Mesendoderm (in vitro differentiated cells): ENCODE results near the gene TXNDC5.
A peak's percentile ranks its signal among the peaks of the same experiment; 100 is the strongest.

Source experiments
- DNase-seq: peaks from one replicate; pipeline ENCODE4 v3.0.0; 2013
- H2AK5ac ChIP-seq: 2 replicates; pipeline ENCODE4 v1.6.1; 2013; ENCODE audit warnings: low read length, inconsistent platforms
- H2BK120ac ChIP-seq: 2 replicates; pipeline ENCODE4 v1.6.1; 2013; ENCODE audit warnings: low read depth, mild to moderate bottlenecking, low read length, moderate library complexity, mixed read lengths
- H2BK15ac ChIP-seq: replicated peaks from 2 replicates; pipeline ENCODE4 v1.6.1; 2013; ENCODE audit warnings: low read depth, mild to moderate bottlenecking, moderate library complexity
- H2BK5ac ChIP-seq: 2 replicates; pipeline ENCODE4 v1.6.1; 2013; ENCODE audit warnings: low read length, inconsistent platforms
- H3K18ac ChIP-seq: 2 replicates; pipeline ENCODE4 v1.6.1; 2013; ENCODE audit warnings: mild to moderate bottlenecking, low read length, mixed read lengths
- H3K23ac ChIP-seq: one replicate; pipeline ENCODE4 v1.6.1; 2013; ENCODE audit warnings: low read length
- H3K27ac ChIP-seq: 2 replicates; pipeline ENCODE4 v1.5.1; 2013; ENCODE audit warnings: low read depth, mild to moderate bottlenecking, inconsistent platforms, low read length, moderate library complexity
- H3K27me3 ChIP-seq: 2 replicates; pipeline ENCODE4 v1.6.1; 2013; ENCODE audit warnings: low read length, control low read depth, mild to moderate bottlenecking, inconsistent platforms; ENCODE audit not compliant: insufficient read depth, poor library complexity
- H3K36me3 ChIP-seq: 2 replicates; pipeline ENCODE4 v1.6.1; 2013; ENCODE audit warnings: low read length, inconsistent platforms; ENCODE audit not compliant: control insufficient read depth, insufficient read depth
- H3K4ac ChIP-seq: one replicate; pipeline ENCODE4 v1.6.1; 2013; ENCODE audit warnings: low read depth, mild to moderate bottlenecking, low read length, moderate library complexity
- H3K4me1 ChIP-seq: 2 replicates; pipeline ENCODE4 v1.6.1; 2013; ENCODE audit warnings: low read depth, low read length, inconsistent platforms; ENCODE audit not compliant: control insufficient read depth
- H3K4me2 ChIP-seq: 2 replicates; pipeline ENCODE4 v1.6.1; 2013; ENCODE audit warnings: low read length
- H3K4me3 ChIP-seq: 2 replicates; pipeline ENCODE4 v1.5.1; 2013; ENCODE audit warnings: mild to moderate bottlenecking, low read length
- H3K56ac ChIP-seq: one replicate; pipeline ENCODE4 v1.6.1; 2013; ENCODE audit warnings: low read length
- H3K79me1 ChIP-seq: 2 replicates; pipeline ENCODE4 v1.6.1; 2013; ENCODE audit warnings: low read length, inconsistent platforms
- H3K79me2 ChIP-seq: 2 replicates; pipeline ENCODE4 v1.6.1; 2013; ENCODE audit warnings: mild to moderate bottlenecking, low read length; ENCODE audit not compliant: control insufficient read depth, insufficient read depth
- H3K9ac ChIP-seq: 2 replicates; pipeline ENCODE4 v1.6.1; 2013; ENCODE audit warnings: low read length, inconsistent platforms
- H4K5ac ChIP-seq: one replicate; pipeline ENCODE4 v1.6.1; 2013; ENCODE audit warnings: low read length
- H4K8ac ChIP-seq: one replicate; pipeline ENCODE4 v1.6.1; 2013; ENCODE audit warnings: low read depth, mild to moderate bottlenecking, control low read depth, low read length, moderate library complexity
- WGBS: extraction: QIAGEN DNeasy Blood & Tissue Kit; methylation state at CpG from one replicate; pipeline ENCODE4 v1.1.7; 2013; ENCODE audit warnings: low lambda C conversion rate, missing lambda C conversion rate; ENCODE audit not compliant: insufficient coverage; ENCODE audit errors: extremely low coverage; 5-methylcytosine and 5-hydroxymethylcytosine counted together

Gene TXNDC5

GRCh38 chr6:7909323-7910276, 988 bp downstream of the TXNDC5 start:
- no peak overlapping the region for H3K23ac ChIP-seq
- WGBS: no CpG with 5 or more reads among the region's 66 CpGs
- peaks cover 33% of the 10 kb centered on the region for H3K79me2 ChIP-seq
- H2AK5ac ChIP-seq: no peak overlapping the region
- peak overlapping the region; percentile 95 for H3K18ac ChIP-seq
- H3K4me1 ChIP-seq: no peaks in the 10 kb centered on the region
- no peak overlapping the region for H2BK120ac ChIP-seq
- H2BK15ac ChIP-seq: no peak overlapping the region
- H3K56ac ChIP-seq: peak overlapping the region; percentile 95
- no peak overlapping the region for H2BK5ac ChIP-seq
- peak overlapping the region; percentile 47 for H3K4me3 ChIP-seq
- H3K27ac ChIP-seq: no peak overlapping the region
- H3K79me1 ChIP-seq: peaks cover 9% of the 10 kb centered on the region
- H3K36me3 ChIP-seq: no peaks in the 10 kb centered on the region
- peak; percentile 71 for DNase-seq
- no peaks in the 10 kb centered on the region for H3K27me3 ChIP-seq
- peak overlapping the region; percentile 74 for H3K9ac ChIP-seq
- H3K4me2 ChIP-seq: peak overlapping the region; percentile 74
- no peak overlapping the region for H4K5ac ChIP-seq
- H3K4ac ChIP-seq: peak overlapping the region; percentile 88
- H4K8ac ChIP-seq: no peak overlapping the region

GRCh38 chr6:7907159-7907558, 3.4 kb downstream of the TXNDC5 start:
- Histone ChIP-seq H3K56ac (no peak overlapping the region), H2AK5ac (no peak overlapping the region), H3K4ac (no peak overlapping the region), H3K23ac (no peak overlapping the region), H3K4me1 (no peaks in the 10 kb centered on the region), H3K27me3 (no peaks in the 10 kb centered on the region), H3K4me3 (no peak overlapping the region), H2BK5ac (no peak overlapping the region), H3K9ac (no peak overlapping the region), H4K8ac (no peak overlapping the region), H2BK15ac (no peak overlapping the region), H3K79me1 (peaks cover 14% of the 10 kb centered on the region), H2BK120ac (no peak overlapping the region), H4K5ac (no peak overlapping the region), H3K4me2 (no peak overlapping the region), H3K79me2 (peaks cover 34% of the 10 kb centered on the region), H3K27ac (no peak overlapping the region), H3K36me3 (peaks cover 4% of the 10 kb centered on the region), H3K18ac (no peak overlapping the region)
- no peak for DNase-seq
- no CpG with 5 or more reads among the region's 4 CpGs for WGBS

GRCh38 chr6:7906741-7907140, 3.8 kb downstream of the TXNDC5 start:
- Histone ChIP-seq H3K4ac (no peak overlapping the region), H3K36me3 (peaks cover 6% of the 10 kb centered on the region), H3K79me1 (peaks cover 16% of the 10 kb centered on the region), H3K23ac (no peak overlapping the region), H4K8ac (no peak overlapping the region), H3K18ac (no peak overlapping the region), H2BK120ac (no peak overlapping the region), H4K5ac (no peak overlapping the region), H3K56ac (no peak overlapping the region), H3K79me2 (peaks cover 34% of the 10 kb centered on the region), H3K27me3 (no peaks in the 10 kb centered on the region), H3K4me2 (no peak overlapping the region), H2BK5ac (no peak overlapping the region), H3K4me3 (no peak overlapping the region), H3K4me1 (no peaks in the 10 kb centered on the region), H3K9ac (no peak overlapping the region), H2AK5ac (no peak overlapping the region), H3K27ac (no peak overlapping the region), H2BK15ac (no peak overlapping the region)
- no peak for DNase-seq
- WGBS: no CpG with 5 or more reads among the region's 4 CpGs

GRCh38 chr6:7905416-7905815, 5.2 kb downstream of the TXNDC5 start:
- H4K5ac ChIP-seq: no peak overlapping the region
- no peak overlapping the region for H2BK120ac ChIP-seq
- H3K36me3 ChIP-seq: peaks cover 9% of the 10 kb centered on the region
- H3K4me2 ChIP-seq: no peak overlapping the region
- H4K8ac ChIP-seq: no peak overlapping the region
- H3K4ac ChIP-seq: no peak overlapping the region
- H3K18ac ChIP-seq: no peak overlapping the region
- H2BK15ac ChIP-seq: no peak overlapping the region
- no peak overlapping the region for H3K9ac ChIP-seq
- no peak overlapping the region for H3K4me3 ChIP-seq
- H3K79me1 ChIP-seq: peaks cover 19% of the 10 kb centered on the region
- H3K79me2 ChIP-seq: peaks cover 36% of the 10 kb centered on the region
- H2BK5ac ChIP-seq: no peak overlapping the region
- no peak overlapping the region for H3K23ac ChIP-seq
- H3K27ac ChIP-seq: no peak overlapping the region
- no peaks in the 10 kb centered on the region for H3K4me1 ChIP-seq
- no peak overlapping the region for H2AK5ac ChIP-seq
- no peak for DNase-seq
- WGBS: no CpG with 5 or more reads among the region's 2 CpGs
- H3K56ac ChIP-seq: no peak overlapping the region
- no peaks in the 10 kb centered on the region for H3K27me3 ChIP-seq

GRCh38 chr6:7904654-7905319, 5.8 kb downstream of the TXNDC5 start:
- Histone ChIP-seq H2AK5ac (no peak overlapping the region), H3K18ac (no peak overlapping the region), H3K79me1 (peaks cover 19% of the 10 kb centered on the region), H3K36me3 (peaks cover 9% of the 10 kb centered on the region), H3K4ac (no peak overlapping the region), H2BK15ac (no peak overlapping the region), H4K8ac (no peak overlapping the region), H3K27me3 (no peaks in the 10 kb centered on the region), H3K4me3 (no peak overlapping the region), H2BK5ac (no peak overlapping the region), H3K23ac (no peak overlapping the region), H3K27ac (no peak overlapping the region), H2BK120ac (no peak overlapping the region), H3K4me2 (no peak overlapping the region), H3K56ac (no peak overlapping the region), H3K9ac (no peak overlapping the region), H3K4me1 (no peaks in the 10 kb centered on the region), H4K5ac (no peak overlapping the region), H3K79me2 (peaks cover 36% of the 10 kb centered on the region)
- DNase-seq: no peak
- WGBS: no CpG with 5 or more reads among the region's 5 CpGs
